Endothelial cell (in vitro differentiated cells): ENCODE measurements around the gene CELSR3. TPM values are rescaled to one million over a fixed set of nuclear protein-coding genes. Genes with fewer than 3 reads are reported as not detected.

Experiments used
- DNase-seq: peaks from one replicate; pipeline ENCODE4 v3.0.0; 2021; ENCODE audit warnings: low spot score
- H3K27ac Mint-ChIP-seq: one replicate; pipeline ENCODE4 v1.8.0; 2021; ENCODE audit warnings: mixed read lengths, inconsistent platforms; ENCODE audit not compliant: unreplicated experiment
- H3K27me3 Mint-ChIP-seq: one replicate; pipeline ENCODE4 v1.8.0; 2021; ENCODE audit warnings: mild to moderate bottlenecking, moderate library complexity, mixed read lengths, inconsistent platforms; ENCODE audit not compliant: unreplicated experiment
- H3K36me3 Mint-ChIP-seq: one replicate; pipeline ENCODE4 v1.8.0; 2021; ENCODE audit warnings: mild to moderate bottlenecking, low read depth, mixed read lengths, inconsistent platforms; ENCODE audit not compliant: unreplicated experiment
- H3K4me1 Mint-ChIP-seq: one replicate; pipeline ENCODE4 v1.8.0; 2021; ENCODE audit warnings: mild to moderate bottlenecking, mixed read lengths, inconsistent platforms; ENCODE audit not compliant: unreplicated experiment
- H3K4me3 Mint-ChIP-seq: one replicate; pipeline ENCODE4 v1.8.0; 2021; ENCODE audit warnings: mild to moderate bottlenecking, mixed read lengths, inconsistent platforms; ENCODE audit not compliant: unreplicated experiment
- H3K9me3 Mint-ChIP-seq: one replicate; pipeline ENCODE4 v1.8.0; 2021; ENCODE audit warnings: mixed read lengths, inconsistent platforms; ENCODE audit not compliant: unreplicated experiment
- CTCF ChIP-seq: fragments of 200-600 bp; sonication (generic); IDR thresholded peaks from one replicate; pipeline ENCODE4 v1.5.0; 2021; ENCODE audit warnings: antibody characterized with exemption; ENCODE audit not compliant: unreplicated experiment
- total RNA-seq: library from RNA; stranded (reverse); fragmentation: NEBNext Ultra II Directional; extraction: Animal tissue kit (Norgen Biotek cat#: 25700); gene quantifications from one replicate; pipeline ENCODE4 v1.2.1, GENCODE V29; 2021; ENCODE audit not compliant: unreplicated experiment

Gene CELSR3
- total RNA-seq, 1 donor from 2014 or later: 7.6 TPM

GRCh38 chr3:48674505-48674904, 11.8 kb upstream of the CELSR3 start:
- DNase-seq: no peak
- H3K4me1 Mint-ChIP-seq: no peaks in the 10 kb centered on the region
- H3K9me3 Mint-ChIP-seq: no peaks in the 10 kb centered on the region
- H3K27ac Mint-ChIP-seq: no peak overlapping the region
- no peak for TF ChIP-seq CTCF
- peaks cover 47% of the 10 kb centered on the region for H3K36me3 Mint-ChIP-seq
- peaks cover 4% of the 10 kb centered on the region for H3K27me3 Mint-ChIP-seq
- H3K4me3 Mint-ChIP-seq: no peak overlapping the region

- Mint-ChIP-seq H3K36me3 (peaks cover 34% of the 10 kb centered on the region), H3K4me3 (no peak overlapping the region), H3K4me1 (no peaks in the 10 kb centered on the region), H3K27ac (no peak overlapping the region), H3K9me3 (no peaks in the 10 kb centered on the region), H3K27me3 (peaks cover 4% of the 10 kb centered on the region)
- TF ChIP-seq CTCF: no peak
- DNase-seq: no peak
Measured at GRCh38 chr3:48672522-48672921, 9.8 kb upstream of the CELSR3 start.

- TF ChIP-seq CTCF: no peak
- H3K9me3 Mint-ChIP-seq: no peaks in the 10 kb centered on the region
- H3K27ac Mint-ChIP-seq: no peak overlapping the region
- no peak overlapping the region for H3K4me3 Mint-ChIP-seq
- H3K36me3 Mint-ChIP-seq: peaks cover 9% of the 10 kb centered on the region
- peaks cover 7% of the 10 kb centered on the region for H3K4me1 Mint-ChIP-seq
- peaks cover 8% of the 10 kb centered on the region for H3K27me3 Mint-ChIP-seq
- no peak for DNase-seq
Measured at GRCh38 chr3:48664929-48665328, 2.2 kb upstream of the CELSR3 start.

- Mint-ChIP-seq H3K4me3 (peak overlapping the region; percentile 96), H3K4me1 (peaks cover 7% of the 10 kb centered on the region), H3K36me3 (peaks cover 7% of the 10 kb centered on the region), H3K27me3 (peaks cover 8% of the 10 kb centered on the region), H3K27ac (peak overlapping the region; percentile 95), H3K9me3 (no peaks in the 10 kb centered on the region)
- TF ChIP-seq CTCF: peak; percentile 14
- DNase-seq: no peak
Measured at GRCh38 chr3:48664313-48664644, 1.6 kb upstream of the CELSR3 start.

- Mint-ChIP-seq H3K9me3 (no peaks in the 10 kb centered on the region), H3K4me1 (peaks cover 7% of the 10 kb centered on the region), H3K27ac (peak overlapping the region; percentile 95), H3K36me3 (peaks cover 7% of the 10 kb centered on the region), H3K4me3 (peak overlapping the region; percentile 96), H3K27me3 (peaks cover 8% of the 10 kb centered on the region)
- peak; percentile 94 for TF ChIP-seq CTCF
- DNase-seq: peak; percentile 97
Measured at GRCh38 chr3:48663489-48664312, 1.0 kb upstream of the CELSR3 start.
